Heart left ventricle (tissue), 16 donors: ENCODE measurements around the gene RBM14. TPM values are rescaled to one million over a fixed set of nuclear protein-coding genes. Genes with fewer than 3 reads are reported as not detected.

Experiments used
- ATAC-seq, 4 donors: fragments of 200-7000 bp; cut with Tn5 transposase; one replicate each; pipeline ENCODE4 v1.9.1; 2020 to 2022; ENCODE audit warnings: moderate library complexity in 4 of 4, mild to moderate bottlenecking in 3 of 4, moderate number of reproducible peaks in 1 of 4
- DNase-seq, 5 donors: peaks; one replicate each; pipeline ENCODE4 v3.0.0-alpha.2; 2020
- H3K27ac ChIP-seq, 12 donors: fragments of 200-600 bp; sonication (generic) in 4 of 12; one replicate each; pipeline versions ENCODE4 v1.5.0 to v1.8.0; 2016 to 2022; ENCODE audit warnings: mild to moderate bottlenecking in 2 of 12
- H3K27me3 ChIP-seq, 9 donors: fragments of 200-600 bp; sonication (generic) in 2 of 9; one replicate each; pipeline versions ENCODE4 v1.5.1 to v1.8.0; 2016 to 2022; ENCODE audit warnings: mild to moderate bottlenecking in 3 of 9
- H3K36me3 ChIP-seq, 9 donors: fragments of 200-600 bp; sonication (generic) in 2 of 9; one replicate each; pipeline versions ENCODE4 v1.5.0 to v1.8.0; 2018 to 2022; ENCODE audit warnings: mild to moderate bottlenecking in 2 of 9
- H3K4me1 ChIP-seq, 12 donors: fragments of 200-600 bp; sonication (generic) in 4 of 12; one replicate each; pipeline versions ENCODE4 v1.5.0 to v1.8.0; 2016 to 2022; ENCODE audit warnings: mild to moderate bottlenecking in 3 of 12
- H3K4me3 ChIP-seq, 12 donors: fragments of 200-600 bp; sonication (generic) in 4 of 12; one replicate each; pipeline versions ENCODE4 v1.5.0 to v1.8.0; 2017 to 2022; ENCODE audit warnings: mild to moderate bottlenecking in 9 of 12, moderate library complexity in 4 of 12
- H3K9me3 ChIP-seq, 12 donors: fragments of 200-600 bp; sonication (generic) in 4 of 12; one replicate each; pipeline versions ENCODE4 v1.5.0 to v1.8.0; 2016 to 2022; ENCODE audit warnings: mild to moderate bottlenecking in 1 of 12
- POLR2A ChIP-seq, 2 donors: fragments of 450-650 bp; IDR thresholded peaks; one replicate each; pipeline ENCODE4 v1.6.1; 2017; ENCODE audit warnings: antibody characterized with exemption in 2 of 2, mild to moderate bottlenecking in 2 of 2, moderate library complexity in 2 of 2
- WGBS, 4 donors: extraction: QIAGEN DNeasy Blood & Tissue Kit in 2 of 4; methylation state at CpG; one replicate each; pipeline versions ENCODE4 v1.1.5 to v1.1.7; 2013 to 2018; 5-methylcytosine and 5-hydroxymethylcytosine counted together
- intact Hi-C, 10 donors: fragments of 100-400 bp; cut with DNase I; formaldehyde crosslinking; loops; one replicate each; pipeline versions ENCODE4 v1.11.1 to v1.14.2; 2022
- polyA plus RNA-seq, 2 donors: library from polyadenylated mRNA; stranded (reverse); fragments of 200-250 nt; gene quantifications; one replicate each; pipeline ENCODE4 v1.2.3, GENCODE V29; 2013
- total RNA-seq, 9 donors: library from RNA; depleted of rRNA in 2 of 9; stranded (reverse); fragments of >200 nt in 2 of 9; fragmentation: NEBNext Ultra II Directional in 3 of 9; extraction: Animal tissue kit (Norgen Biotek cat#: 25700) in 3 of 9; gene quantifications; one replicate each; pipeline versions ENCODE4 v1.1.0 to v1.2.4, GENCODE V29; 2016 to 2023
- TF ChIP-seq, protein P1 (sequence below), 12 donors: fragments of 200-600 bp; sonication (generic) in 4 of 12; IDR thresholded peaks; one replicate each; pipeline versions ENCODE4 v1.5.0 to v1.8.0; 2018 to 2022; ENCODE audit warnings: antibody characterized with exemption in 12 of 12, mild to moderate bottlenecking in 5 of 12
- donor health status: ischemic (EF 13 %, LVEDD 7.1; RV severe dilation, severe dysfunction).
- donor health status: healthy with polysubstance abuse.
- donor health status: DM: no; HTN: yes; CAD: no.
- donor health status: DM: no; HTN: no; CAD: no.
- donor health status: ischemic (EF 25% LVEDD 6.9; RV normal size, moderate dysfunction).
- donor health status: ischemic (EF 25% LVEDD 5.7; RV mildly dilated, moderate dysfunction).
- donor health status: healthy.
- donor health status: DM: yes; HTN: yes; CAD: no.
- donor health status: ischemic (EF 35%, LVEDD 5.7; RV mildly dilated, moderate dysfunction).
- donor health status: nonischemic (EF 11% LVEDD 7.7; RV severe dilation, severe dysfunction).
- donor health status: DM: yes; HTN: yes; CAD: no.
- donor health status: PGD.
- donor health status: ischemic (EF 29% LVEDD 5.4; RV normal size, mild dysfunction).
- donor health status: nonischemic (EF 23%, LVEDD 6.1; RV moderate dilation, normal function).

Gene RBM14
- total and polyA plus RNA-seq, 11 donors, result 17.4 to 40.0 (median 30.6) TPM

DNA sequence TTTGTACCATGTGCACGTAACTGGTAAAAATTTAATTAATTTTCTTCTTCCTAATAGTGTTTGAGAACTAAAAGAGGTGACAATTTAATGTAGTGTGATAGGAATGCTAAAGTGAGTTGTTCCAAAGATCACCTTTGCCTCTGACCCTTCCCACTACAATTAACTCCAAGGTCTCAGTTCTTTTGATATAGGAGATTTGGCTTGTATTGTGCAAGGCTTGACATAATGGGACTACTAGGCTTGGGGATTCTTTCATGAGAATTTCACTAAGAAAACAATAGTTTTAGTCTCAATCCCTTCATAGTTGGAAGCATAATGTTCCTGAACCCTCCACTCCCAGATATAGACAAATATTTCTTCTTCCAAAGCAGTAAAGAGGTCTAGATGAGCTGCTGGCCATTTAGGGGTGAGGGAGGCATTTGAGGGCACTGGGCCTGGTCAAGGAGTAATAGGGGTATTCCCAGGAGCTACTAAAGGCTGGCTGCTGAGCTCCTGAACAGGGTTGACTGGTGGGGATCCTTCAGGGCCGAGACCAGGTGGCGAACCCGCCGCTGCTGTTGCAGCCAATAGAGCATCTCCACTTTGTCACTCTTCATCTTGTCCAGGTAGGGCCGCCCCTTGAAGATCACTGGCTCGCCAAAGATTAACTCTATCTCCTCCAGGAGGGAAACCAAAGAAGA, 26.3 kb upstream of the RBM14 start:
- DNase-seq (no peak), ATAC-seq (no peak)
- H3K27me3 ChIP-seq, result no peaks in the 10 kb centered on the region
- no peak overlapping the region for H3K4me3 ChIP-seq
- no peaks in the 10 kb centered on the region for H3K9me3 ChIP-seq
- 93 to 96% (median 95%) methylated on average over 7 of the region's 7 CpGs for WGBS, 4 donors
- no peak for TF ChIP-seq POLR2A (IDR thresholded peaks at IDR 0.05)
- TF ChIP-seq, protein P1, sequence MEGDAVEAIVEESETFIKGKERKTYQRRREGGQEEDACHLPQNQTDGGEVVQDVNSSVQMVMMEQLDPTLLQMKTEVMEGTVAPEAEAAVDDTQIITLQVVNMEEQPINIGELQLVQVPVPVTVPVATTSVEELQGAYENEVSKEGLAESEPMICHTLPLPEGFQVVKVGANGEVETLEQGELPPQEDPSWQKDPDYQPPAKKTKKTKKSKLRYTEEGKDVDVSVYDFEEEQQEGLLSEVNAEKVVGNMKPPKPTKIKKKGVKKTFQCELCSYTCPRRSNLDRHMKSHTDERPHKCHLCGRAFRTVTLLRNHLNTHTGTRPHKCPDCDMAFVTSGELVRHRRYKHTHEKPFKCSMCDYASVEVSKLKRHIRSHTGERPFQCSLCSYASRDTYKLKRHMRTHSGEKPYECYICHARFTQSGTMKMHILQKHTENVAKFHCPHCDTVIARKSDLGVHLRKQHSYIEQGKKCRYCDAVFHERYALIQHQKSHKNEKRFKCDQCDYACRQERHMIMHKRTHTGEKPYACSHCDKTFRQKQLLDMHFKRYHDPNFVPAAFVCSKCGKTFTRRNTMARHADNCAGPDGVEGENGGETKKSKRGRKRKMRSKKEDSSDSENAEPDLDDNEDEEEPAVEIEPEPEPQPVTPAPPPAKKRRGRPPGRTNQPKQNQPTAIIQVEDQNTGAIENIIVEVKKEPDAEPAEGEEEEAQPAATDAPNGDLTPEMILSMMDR (IDR thresholded peaks at IDR 0.05), result no peak
- intact Hi-C loops, result loop anchor here in 5 of 10 donors (5.0 to 10.0 kb wide), 3 partner anchors 87 to 255 kb away; partner anchors contain the start of genes RBM4B (in 4 of the 5) and RCE1 (in 1 of the 5)
- no peaks in the 10 kb centered on the region for H3K36me3 ChIP-seq
- no peak overlapping the region for H3K27ac ChIP-seq
- peaks cover 2 to 28% (median 23%) of the 10 kb centered on the region in 12 donors for H3K4me1 ChIP-seq

DNA sequence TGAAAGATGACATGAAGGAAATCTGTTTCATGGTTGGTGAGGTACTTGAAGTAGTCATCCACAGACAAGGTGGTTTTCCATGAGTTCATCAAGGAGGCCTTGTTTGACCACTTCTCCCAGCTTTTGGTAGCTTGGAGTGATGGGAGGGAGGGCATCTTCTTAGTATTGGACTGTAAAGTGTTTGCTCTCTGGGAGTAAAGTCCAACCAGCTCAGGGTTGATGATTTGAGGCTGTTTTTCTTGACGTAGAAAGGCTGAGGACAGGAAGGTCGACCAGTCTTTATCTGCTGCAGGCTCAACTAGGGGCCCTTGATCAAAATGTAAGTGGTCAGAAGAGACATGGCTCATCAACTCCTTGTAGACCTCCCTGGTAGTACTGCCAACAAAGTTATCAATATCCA, 25.3 kb upstream of the RBM14 start:
- WGBS, 4 donors, result 75 to 87% (median 85%) methylated on average over 2 of the region's 2 CpGs
- Histone ChIP-seq H3K27ac (no peak overlapping the region), H3K36me3 (no peaks in the 10 kb centered on the region), H3K27me3 (no peaks in the 10 kb centered on the region), H3K4me3 (no peak overlapping the region), H3K4me1 (peaks cover 2 to 38% (median 28%) of the 10 kb centered on the region in 12 donors), H3K9me3 (no peaks in the 10 kb centered on the region)
- DNase-seq, result no peak
- intact Hi-C loops, result loop anchor here in 5 of 10 donors (5.0 to 10.0 kb wide), 2 partner anchors 86 to 254 kb away; partner anchors contain the start of genes RBM4B (in 4 of the 5) and RCE1 (in 1 of the 5)
- TF ChIP-seq, protein P1 (IDR thresholded peaks at IDR 0.05), result no peak
- TF ChIP-seq POLR2A (IDR thresholded peaks at IDR 0.05), result no peak
- ATAC-seq, result no peak

DNA sequence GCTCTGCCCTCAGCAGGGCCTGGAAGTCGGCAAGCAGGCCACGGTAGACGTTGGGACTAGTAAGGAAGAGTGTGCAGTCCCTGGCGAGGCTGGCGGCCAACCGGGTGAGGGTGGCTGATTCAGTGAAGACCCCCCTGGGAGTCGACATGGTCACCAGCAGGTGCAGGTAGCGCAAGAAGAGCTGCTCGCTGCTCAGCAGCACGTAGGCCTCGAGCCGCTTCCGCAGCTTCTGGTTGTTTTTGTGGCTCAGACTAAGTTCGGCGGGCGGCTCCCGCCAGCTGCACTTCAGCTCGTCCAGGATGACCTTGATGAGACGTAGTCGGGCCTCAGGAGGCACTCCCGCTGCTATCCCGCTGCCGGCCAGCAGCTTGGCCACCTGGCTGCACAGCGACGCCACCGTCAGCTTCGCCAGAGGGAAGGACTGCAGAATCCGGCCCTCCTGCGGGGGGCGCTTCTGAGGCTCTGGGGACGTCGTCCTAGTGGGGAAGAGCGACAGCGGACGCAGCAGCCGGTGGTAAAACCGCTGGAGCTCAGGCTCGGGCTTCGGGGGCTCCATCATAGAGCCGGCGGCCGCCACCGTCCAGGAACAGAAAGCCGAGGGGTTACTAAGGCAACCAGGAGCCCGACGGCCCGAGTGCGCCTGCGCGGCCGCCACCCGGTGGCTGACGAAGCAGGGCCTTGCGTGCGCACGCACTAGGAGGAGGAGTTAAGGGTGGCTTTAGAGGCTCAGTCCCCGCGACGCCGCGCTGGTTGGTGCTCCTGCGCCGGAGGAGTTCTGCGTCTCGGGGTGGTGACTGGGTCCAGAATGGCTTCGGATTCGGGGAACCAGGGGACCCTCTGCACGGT, 23.8 kb upstream of the RBM14 start, which contains the start of the genes CCDC87 and CCS:
Gene CCDC87 (minus strand): TSS at position 607 of the 846 bp plus-strand sequence. CDS start 48 bp downstream, at position 559.
Gene CCS (plus strand): TSS at position 729 of the 846 bp plus-strand sequence. CDS start 77 bp downstream, at position 806.
- TF ChIP-seq, protein P1 (IDR thresholded peaks at IDR 0.05), result peak; percentile 48 to 86 (median 64)
- TF ChIP-seq POLR2A (IDR thresholded peaks at IDR 0.05), result peak; percentile 28 to 97
- no peaks in the 10 kb centered on the region for H3K27me3 ChIP-seq
- peak; percentile 97 to 100 (median 98) for DNase-seq
- H3K4me1 ChIP-seq, result peaks cover 2 to 38% (median 28%) of the 10 kb centered on the region in 12 donors
- H3K36me3 ChIP-seq, result no peaks in the 10 kb centered on the region
- peak within 1 kb of the TSS; percentile 24 to 91 (median 80) for H3K27ac ChIP-seq
- H3K4me3 ChIP-seq, result peak within 1 kb of the TSS; percentile 42 to 80 (median 68)
- 7 to 20% (median 14%) methylated on average over 47 to 68 of the region's 68 CpGs for WGBS, 4 donors
- peak; percentile 97 to 99 (median 98) for ATAC-seq
- intact Hi-C loops, result loop anchor here in 7 of 10 donors (1.0 to 10.0 kb wide), 4 partner anchors 24 to 252 kb away; partner anchors contain the start of genes RBM4B (in 6 of the 7), RBM14 (in 1 of the 7) and RCE1 (in 1 of the 7)
- H3K9me3 ChIP-seq, result no peaks in the 10 kb centered on the region
